ENCODE data around the gene EEFSEC. TPM values are rescaled to one million over a fixed set of nuclear protein-coding genes. Genes with fewer than 3 reads are reported as not detected.

Gene EEFSEC, protein sequence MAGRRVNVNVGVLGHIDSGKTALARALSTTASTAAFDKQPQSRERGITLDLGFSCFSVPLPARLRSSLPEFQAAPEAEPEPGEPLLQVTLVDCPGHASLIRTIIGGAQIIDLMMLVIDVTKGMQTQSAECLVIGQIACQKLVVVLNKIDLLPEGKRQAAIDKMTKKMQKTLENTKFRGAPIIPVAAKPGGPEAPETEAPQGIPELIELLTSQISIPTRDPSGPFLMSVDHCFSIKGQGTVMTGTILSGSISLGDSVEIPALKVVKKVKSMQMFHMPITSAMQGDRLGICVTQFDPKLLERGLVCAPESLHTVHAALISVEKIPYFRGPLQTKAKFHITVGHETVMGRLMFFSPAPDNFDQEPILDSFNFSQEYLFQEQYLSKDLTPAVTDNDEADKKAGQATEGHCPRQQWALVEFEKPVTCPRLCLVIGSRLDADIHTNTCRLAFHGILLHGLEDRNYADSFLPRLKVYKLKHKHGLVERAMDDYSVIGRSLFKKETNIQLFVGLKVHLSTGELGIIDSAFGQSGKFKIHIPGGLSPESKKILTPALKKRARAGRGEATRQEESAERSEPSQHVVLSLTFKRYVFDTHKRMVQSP
- total RNA-seq = 10 to 100 TPM; 11.5 to 18.7 (median 14.9) TPM

DNA sequence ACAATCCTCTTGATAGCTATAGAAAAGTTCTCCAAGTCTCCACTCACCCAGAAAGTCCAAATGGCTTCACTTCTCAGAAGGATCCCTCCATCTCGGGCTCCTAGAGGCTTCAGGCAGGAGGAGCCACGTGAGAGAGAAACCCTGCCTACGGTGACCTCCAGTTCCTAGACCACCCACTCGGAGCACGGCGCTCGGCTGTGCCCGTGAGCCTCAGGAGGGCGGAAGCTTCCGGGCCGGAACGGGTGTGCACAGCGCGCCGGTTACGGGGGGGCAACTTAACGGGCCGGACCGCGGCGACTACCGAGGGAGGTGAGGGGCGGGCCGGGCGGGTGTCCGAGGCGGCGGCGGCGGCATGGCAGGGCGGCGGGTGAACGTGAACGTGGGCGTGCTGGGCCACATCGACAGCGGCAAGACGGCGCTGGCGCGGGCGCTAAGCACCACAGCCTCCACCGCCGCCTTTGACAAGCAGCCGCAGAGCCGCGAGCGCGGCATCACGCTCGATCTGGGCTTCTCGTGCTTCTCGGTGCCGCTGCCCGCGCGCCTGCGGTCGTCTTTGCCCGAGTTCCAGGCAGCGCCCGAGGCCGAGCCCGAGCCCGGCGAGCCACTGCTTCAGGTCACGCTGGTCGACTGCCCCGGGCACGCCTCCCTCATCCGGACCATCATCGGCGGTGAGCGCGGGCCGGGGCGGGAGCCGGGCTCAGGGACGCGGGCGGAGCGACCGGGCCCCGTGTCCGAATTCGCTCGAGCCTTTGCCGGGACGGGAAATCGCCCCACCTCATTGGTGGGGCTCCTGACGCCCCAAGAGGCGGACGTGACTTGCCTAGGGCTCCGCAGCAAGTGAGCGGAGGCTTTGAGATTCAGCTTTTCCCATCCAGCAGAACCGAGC lies at the start of gene EEFSEC:
EEFSEC (plus strand) TSS at position 326 of the 886 bp plus-strand sequence; CDS start at position 353, 27 bp downstream.
- peaks cover 0 to 22% (median 0%) of the 10 kb centered on the region in 3 donors for H3K36me3 ChIP-seq
- H3K4me3 ChIP-seq = peak within 1 kb of the TSS; percentile 57 to 87 (median 67)
- H3K4me1 ChIP-seq = peaks cover 5 to 13% (median 8%) of the 10 kb centered on the region in 3 donors
- peak; percentile 32 for DNase-seq
- H3K9me3 ChIP-seq = no peaks in the 10 kb centered on the region
- H3K27ac ChIP-seq = peak within 1 kb of the TSS; percentile 77 to 90 (median 83)
- intact Hi-C loops (cut with DNase I) = no loop called here
- no peaks in the 10 kb centered on the region for H3K27me3 ChIP-seq
- 0% methylated on average over 5 to 6 of the region's 96 CpGs for WGBS, 2 donors
- TF ChIP-seq, protein P1, sequence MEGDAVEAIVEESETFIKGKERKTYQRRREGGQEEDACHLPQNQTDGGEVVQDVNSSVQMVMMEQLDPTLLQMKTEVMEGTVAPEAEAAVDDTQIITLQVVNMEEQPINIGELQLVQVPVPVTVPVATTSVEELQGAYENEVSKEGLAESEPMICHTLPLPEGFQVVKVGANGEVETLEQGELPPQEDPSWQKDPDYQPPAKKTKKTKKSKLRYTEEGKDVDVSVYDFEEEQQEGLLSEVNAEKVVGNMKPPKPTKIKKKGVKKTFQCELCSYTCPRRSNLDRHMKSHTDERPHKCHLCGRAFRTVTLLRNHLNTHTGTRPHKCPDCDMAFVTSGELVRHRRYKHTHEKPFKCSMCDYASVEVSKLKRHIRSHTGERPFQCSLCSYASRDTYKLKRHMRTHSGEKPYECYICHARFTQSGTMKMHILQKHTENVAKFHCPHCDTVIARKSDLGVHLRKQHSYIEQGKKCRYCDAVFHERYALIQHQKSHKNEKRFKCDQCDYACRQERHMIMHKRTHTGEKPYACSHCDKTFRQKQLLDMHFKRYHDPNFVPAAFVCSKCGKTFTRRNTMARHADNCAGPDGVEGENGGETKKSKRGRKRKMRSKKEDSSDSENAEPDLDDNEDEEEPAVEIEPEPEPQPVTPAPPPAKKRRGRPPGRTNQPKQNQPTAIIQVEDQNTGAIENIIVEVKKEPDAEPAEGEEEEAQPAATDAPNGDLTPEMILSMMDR (IDR thresholded peaks at IDR 0.05) = no peak
- TF ChIP-seq POLR2A (IDR thresholded peaks at IDR 0.05) = peak in 3 of 4 donors; percentile 4 to 70 (median 51)

- Histone ChIP-seq H3K4me1 (peaks cover 0 to 10% (median 0%) of the 10 kb centered on the region in 3 donors), H3K27me3 (no peaks in the 10 kb centered on the region), H3K36me3 (peaks cover 4 to 70% (median 8%) of the 10 kb centered on the region in 3 donors), H3K9me3 (no peaks in the 10 kb centered on the region), H3K4me3 (no peak overlapping the region), H3K27ac (no peak overlapping the region)
- intact Hi-C loops (cut with DNase I) = loop anchor here (10.0 kb wide), 1 partner anchor 497 kb away; no protein-coding TSS in a partner anchor
- 74 to 89% methylated on average over 8 of the region's 8 CpGs for WGBS, 2 donors
- TF ChIP-seq POLR2A (IDR thresholded peaks at IDR 0.05) = no peak
- TF ChIP-seq, protein P1 (IDR thresholded peaks at IDR 0.05) = no peak
- DNase-seq = no peak
These were observed 45.4 kb upstream of the EEFSEC start for GRCh38 chr3:128107834-128108233.

DNA sequence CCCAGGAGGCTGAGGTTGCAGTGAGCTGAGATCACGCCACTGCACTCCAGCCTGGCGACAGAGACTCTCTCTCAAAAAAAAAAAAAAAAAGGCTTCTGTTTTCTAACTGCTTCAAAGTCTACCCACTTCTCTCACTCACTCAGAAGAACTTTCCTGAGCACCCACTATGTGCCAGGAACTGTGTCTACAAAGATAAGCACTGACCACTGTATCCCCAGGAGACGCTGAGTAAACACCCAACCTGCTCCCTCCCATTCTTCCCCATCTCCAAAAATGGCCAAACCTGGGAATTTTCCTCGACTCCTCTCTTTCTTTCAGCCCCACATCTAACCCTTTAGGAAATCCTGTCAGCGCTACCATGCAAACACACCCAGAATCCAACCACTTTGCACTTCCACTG lies 42.1 kb upstream of the EEFSEC start:
- Histone ChIP-seq H3K9me3 (no peaks in the 10 kb centered on the region), H3K4me3 (no peak overlapping the region), H3K27me3 (no peaks in the 10 kb centered on the region), H3K27ac (no peak overlapping the region), H3K36me3 (peaks cover 0 to 77% (median 0%) of the 10 kb centered on the region in 3 donors), H3K4me1 (peaks cover 0 to 15% (median 0%) of the 10 kb centered on the region in 3 donors)
- TF ChIP-seq, protein P1 (IDR thresholded peaks at IDR 0.05) = no peak
- no peak for TF ChIP-seq POLR2A (IDR thresholded peaks at IDR 0.05)
- WGBS, 2 donors = 96% methylated on average over 5 of the region's 5 CpGs
- intact Hi-C loops (cut with DNase I) = no loop called here
- DNase-seq = no peak

DNA sequence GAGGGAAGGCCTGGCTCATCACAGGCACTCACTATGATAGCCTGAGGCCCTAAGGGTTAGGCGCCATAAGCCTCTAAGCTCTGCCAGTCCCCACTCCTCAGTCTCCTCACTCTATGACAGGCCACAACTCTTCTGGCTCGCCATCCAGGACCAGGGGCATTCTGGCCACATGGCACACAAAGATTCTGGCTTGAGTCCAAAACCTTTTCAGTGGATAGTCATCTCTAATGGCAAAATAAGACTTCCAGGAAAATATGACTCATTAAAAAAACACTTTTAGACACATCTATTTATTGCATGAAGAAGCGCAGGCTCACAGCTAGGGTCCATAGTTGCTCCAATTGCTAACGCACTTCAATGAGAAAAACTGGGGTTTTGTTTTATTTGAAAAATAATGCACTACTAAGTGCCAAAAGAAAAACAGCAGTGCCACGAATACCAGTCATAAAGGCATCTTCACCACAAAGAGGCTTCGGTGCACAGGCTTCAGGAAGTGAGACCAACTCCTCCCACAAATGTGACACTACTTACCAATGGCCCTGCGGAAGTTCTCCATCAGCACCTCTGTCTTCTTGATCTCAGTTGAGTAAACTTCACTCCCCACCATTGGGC lies 40.8 kb upstream of the EEFSEC start:
- TF ChIP-seq, protein P1 (IDR thresholded peaks at IDR 0.05) = no peak
- no peak for TF ChIP-seq POLR2A (IDR thresholded peaks at IDR 0.05)
- no peaks in the 10 kb centered on the region for H3K27me3 ChIP-seq
- peak overlapping the region in 2 of 4 donors; percentile 12 to 44 for H3K27ac ChIP-seq
- WGBS, 2 donors = 55 to 70% methylated on average over 7 of the region's 7 CpGs
- no peak for DNase-seq
- H3K4me1 ChIP-seq = peaks cover 0 to 15% (median 0%) of the 10 kb centered on the region in 3 donors
- H3K9me3 ChIP-seq = no peaks in the 10 kb centered on the region
- peaks cover 0 to 79% (median 0%) of the 10 kb centered on the region in 3 donors for H3K36me3 ChIP-seq
- intact Hi-C loops (cut with DNase I) = no loop called here
- no peak overlapping the region for H3K4me3 ChIP-seq

All from esophagus squamous epithelium (tissue), 5 donors.